ENCODE measurements around the gene DOCK4.

Gene DOCK4

GRCh38 chr7:112110175-112110574 lies 96.0 kb downstream of the DOCK4 start:
- Histone ChIP-seq H2BK5ac (ENCODE audit: low read length) (no peak overlapping the region), H3K56ac (ENCODE audit: low read length) (no peak overlapping the region), H3K79me1 (ENCODE audit: low read length) (peaks cover 31% of the 10 kb centered on the region), H3K23ac (ENCODE audit: low read length) (no peak overlapping the region), H3K4me1 (ENCODE audit: control insufficient read depth, low read depth, low read length) (no peaks in the 10 kb centered on the region), H3K36me3 (ENCODE audit: control insufficient read depth, insufficient read depth, low read length) (no peaks in the 10 kb centered on the region), H2AK5ac (ENCODE audit: low read length) (no peak overlapping the region), H3K4ac (ENCODE audit: low read depth, low read length) (no peak overlapping the region), H3K18ac (ENCODE audit: low read length) (no peak overlapping the region), H3K4me3 (ENCODE audit: low read length) (no peak overlapping the region), H3K9ac (ENCODE audit: low read length) (no peak overlapping the region), H3K27me3 (ENCODE audit: insufficient read depth, low read length, poor library complexity) (no peaks in the 10 kb centered on the region), H3K27ac (ENCODE audit: low read depth, low read length) (no peak overlapping the region), H2BK15ac (replicated peaks; ENCODE audit: low read depth) (no peak overlapping the region), H4K5ac (ENCODE audit: low read length) (no peak overlapping the region), H3K79me2 (ENCODE audit: control insufficient read depth, insufficient read depth, low read length) (peaks cover 14% of the 10 kb centered on the region), H3K4me2 (ENCODE audit: low read length) (no peak overlapping the region), H4K8ac (ENCODE audit: low read depth, low read length) (no peak overlapping the region), H2BK120ac (ENCODE audit: low read depth, low read length) (no peak overlapping the region)
- no peak for DNase-seq
- no CpG with 5 or more reads among the region's 2 CpGs for WGBS (ENCODE audit: extremely low coverage, insufficient coverage, low lambda C conversion rate)

DNA sequence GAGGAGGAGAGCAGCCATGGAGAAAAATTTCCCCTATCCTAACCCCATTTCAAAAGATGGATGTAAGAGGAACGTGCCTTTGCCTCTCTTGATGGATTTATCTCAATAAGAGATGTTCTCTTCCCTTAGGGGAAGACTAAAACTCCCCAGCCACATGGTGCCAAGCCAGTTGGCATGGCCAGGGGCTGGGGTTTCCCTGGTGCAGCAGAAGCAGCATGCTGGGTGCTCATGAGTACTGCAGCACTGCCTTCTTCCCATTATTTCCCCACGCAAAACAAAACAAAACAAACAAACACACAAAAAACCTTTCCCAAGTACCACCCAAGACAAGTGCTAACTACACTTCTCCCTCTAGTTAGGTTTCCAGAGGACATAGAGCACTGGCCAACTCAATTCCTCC lies 97.2 kb downstream of the DOCK4 start:
- no peak overlapping the region for H4K8ac ChIP-seq (ENCODE audit: low read depth, low read length)
- H2AK5ac ChIP-seq (ENCODE audit: low read length), result no peak overlapping the region
- H3K27me3 ChIP-seq (ENCODE audit: insufficient read depth, low read length, poor library complexity), result no peaks in the 10 kb centered on the region
- no peak overlapping the region for H3K23ac ChIP-seq (ENCODE audit: low read length)
- peaks cover 30% of the 10 kb centered on the region for H3K79me1 ChIP-seq (ENCODE audit: low read length)
- no peak overlapping the region for H3K56ac ChIP-seq (ENCODE audit: low read length)
- H3K36me3 ChIP-seq (ENCODE audit: control insufficient read depth, insufficient read depth, low read length), result no peaks in the 10 kb centered on the region
- H3K4me2 ChIP-seq (ENCODE audit: low read length), result no peak overlapping the region
- no CpG with 5 or more reads among the region's 2 CpGs for WGBS (ENCODE audit: extremely low coverage, insufficient coverage, low lambda C conversion rate)
- no peak overlapping the region for H3K4ac ChIP-seq (ENCODE audit: low read depth, low read length)
- H3K27ac ChIP-seq (ENCODE audit: low read depth, low read length), result no peak overlapping the region
- no peaks in the 10 kb centered on the region for H3K4me1 ChIP-seq (ENCODE audit: control insufficient read depth, low read depth, low read length)
- H3K79me2 ChIP-seq (ENCODE audit: control insufficient read depth, insufficient read depth, low read length), result peaks cover 14% of the 10 kb centered on the region
- H2BK5ac ChIP-seq (ENCODE audit: low read length), result no peak overlapping the region
- no peak overlapping the region for H3K9ac ChIP-seq (ENCODE audit: low read length)
- no peak for DNase-seq
- no peak overlapping the region for H2BK120ac ChIP-seq (ENCODE audit: low read depth, low read length)
- H2BK15ac ChIP-seq (replicated peaks; ENCODE audit: low read depth), result no peak overlapping the region
- H4K5ac ChIP-seq (ENCODE audit: low read length), result no peak overlapping the region
- H3K4me3 ChIP-seq (ENCODE audit: low read length), result no peak overlapping the region
- H3K18ac ChIP-seq (ENCODE audit: low read length), result no peak overlapping the region

- no peaks in the 10 kb centered on the region for H3K4me1 ChIP-seq (ENCODE audit: control insufficient read depth, low read depth, low read length)
- H3K56ac ChIP-seq (ENCODE audit: low read length), result no peak overlapping the region
- no peaks in the 10 kb centered on the region for H3K27me3 ChIP-seq (ENCODE audit: insufficient read depth, low read length, poor library complexity)
- H3K36me3 ChIP-seq (ENCODE audit: control insufficient read depth, insufficient read depth, low read length), result no peaks in the 10 kb centered on the region
- H2AK5ac ChIP-seq (ENCODE audit: low read length), result no peak overlapping the region
- H2BK5ac ChIP-seq (ENCODE audit: low read length), result no peak overlapping the region
- H2BK15ac ChIP-seq (replicated peaks; ENCODE audit: low read depth), result no peak overlapping the region
- H4K5ac ChIP-seq (ENCODE audit: low read length), result no peak overlapping the region
- H3K9ac ChIP-seq (ENCODE audit: low read length), result no peak overlapping the region
- H3K4ac ChIP-seq (ENCODE audit: low read depth, low read length), result no peak overlapping the region
- no peak for DNase-seq
- H3K27ac ChIP-seq (ENCODE audit: low read depth, low read length), result no peak overlapping the region
- H3K79me1 ChIP-seq (ENCODE audit: low read length), result peaks cover 21% of the 10 kb centered on the region
- no peak overlapping the region for H3K18ac ChIP-seq (ENCODE audit: low read length)
- no peak overlapping the region for H2BK120ac ChIP-seq (ENCODE audit: low read depth, low read length)
- no peak overlapping the region for H3K4me3 ChIP-seq (ENCODE audit: low read length)
- WGBS (ENCODE audit: extremely low coverage, insufficient coverage, low lambda C conversion rate), result 83% methylated on average over 1 of the region's 8 CpGs
- H4K8ac ChIP-seq (ENCODE audit: low read depth, low read length), result no peak overlapping the region
- H3K4me2 ChIP-seq (ENCODE audit: low read length), result no peak overlapping the region
- H3K23ac ChIP-seq (ENCODE audit: low read length), result no peak overlapping the region
- H3K79me2 ChIP-seq (ENCODE audit: control insufficient read depth, insufficient read depth, low read length), result peaks cover 19% of the 10 kb centered on the region
These were observed 100.3 kb downstream of the DOCK4 start for GRCh38 chr7:112105584-112106530.

- H3K9ac ChIP-seq (ENCODE audit: low read length), result no peak overlapping the region
- H3K4me3 ChIP-seq (ENCODE audit: low read length), result no peak overlapping the region
- H2BK15ac ChIP-seq (replicated peaks; ENCODE audit: low read depth), result no peak overlapping the region
- no peak overlapping the region for H3K23ac ChIP-seq (ENCODE audit: low read length)
- no peak overlapping the region for H3K56ac ChIP-seq (ENCODE audit: low read length)
- no peak overlapping the region for H2AK5ac ChIP-seq (ENCODE audit: low read length)
- no CpG with 5 or more reads among the region's 2 CpGs for WGBS (ENCODE audit: extremely low coverage, insufficient coverage, low lambda C conversion rate)
- H2BK5ac ChIP-seq (ENCODE audit: low read length), result no peak overlapping the region
- H3K18ac ChIP-seq (ENCODE audit: low read length), result peak overlapping the region; percentile 9
- no peak overlapping the region for H3K4ac ChIP-seq (ENCODE audit: low read depth, low read length)
- no peak overlapping the region for H4K8ac ChIP-seq (ENCODE audit: low read depth, low read length)
- no peaks in the 10 kb centered on the region for H3K27me3 ChIP-seq (ENCODE audit: insufficient read depth, low read length, poor library complexity)
- H3K4me2 ChIP-seq (ENCODE audit: low read length), result no peak overlapping the region
- no peaks in the 10 kb centered on the region for H3K4me1 ChIP-seq (ENCODE audit: control insufficient read depth, low read depth, low read length)
- no peak for DNase-seq
- H3K79me2 ChIP-seq (ENCODE audit: control insufficient read depth, insufficient read depth, low read length), result peaks cover 22% of the 10 kb centered on the region
- H3K27ac ChIP-seq (ENCODE audit: low read depth, low read length), result no peak overlapping the region
- H3K79me1 ChIP-seq (ENCODE audit: low read length), result peaks cover 16% of the 10 kb centered on the region
- H4K5ac ChIP-seq (ENCODE audit: low read length), result no peak overlapping the region
- H2BK120ac ChIP-seq (ENCODE audit: low read depth, low read length), result no peak overlapping the region
- H3K36me3 ChIP-seq (ENCODE audit: control insufficient read depth, insufficient read depth, low read length), result no peaks in the 10 kb centered on the region
These were observed 102.1 kb downstream of the DOCK4 start for GRCh38 chr7:112104120-112104519.

GRCh38 chr7:112103246-112103645 lies 103.0 kb downstream of the DOCK4 start:
- Histone ChIP-seq H2BK120ac (ENCODE audit: low read depth, low read length) (no peak overlapping the region), H3K4ac (ENCODE audit: low read depth, low read length) (no peak overlapping the region), H3K23ac (ENCODE audit: low read length) (no peak overlapping the region), H2AK5ac (ENCODE audit: low read length) (no peak overlapping the region), H3K79me2 (ENCODE audit: control insufficient read depth, insufficient read depth, low read length) (peaks cover 18% of the 10 kb centered on the region), H3K4me2 (ENCODE audit: low read length) (no peak overlapping the region), H4K5ac (ENCODE audit: low read length) (no peak overlapping the region), H2BK15ac (replicated peaks; ENCODE audit: low read depth) (no peak overlapping the region), H4K8ac (ENCODE audit: low read depth, low read length) (no peak overlapping the region), H3K18ac (ENCODE audit: low read length) (no peak overlapping the region), H3K56ac (ENCODE audit: low read length) (no peak overlapping the region), H3K4me1 (ENCODE audit: control insufficient read depth, low read depth, low read length) (no peaks in the 10 kb centered on the region), H3K9ac (ENCODE audit: low read length) (no peak overlapping the region), H3K79me1 (ENCODE audit: low read length) (peaks cover 14% of the 10 kb centered on the region), H3K27me3 (ENCODE audit: insufficient read depth, low read length, poor library complexity) (no peaks in the 10 kb centered on the region), H3K36me3 (ENCODE audit: control insufficient read depth, insufficient read depth, low read length) (no peaks in the 10 kb centered on the region), H3K27ac (ENCODE audit: low read depth, low read length) (no peak overlapping the region), H2BK5ac (ENCODE audit: low read length) (no peak overlapping the region), H3K4me3 (ENCODE audit: low read length) (no peak overlapping the region)
- DNase-seq, result peak; percentile 40
- no CpG with 5 or more reads among the region's 2 CpGs for WGBS (ENCODE audit: extremely low coverage, insufficient coverage, low lambda C conversion rate)
